CD1c-positive myeloid dendritic cell (primary cell): ENCODE measurements around the gene FCRL6.

Source experiments
- DNase-seq: peaks from one replicate; pipeline ENCODE4 v3.0.0-alpha.2; 2016; ENCODE audit errors: extremely low spot score

The FCRL6 gene

DNA sequence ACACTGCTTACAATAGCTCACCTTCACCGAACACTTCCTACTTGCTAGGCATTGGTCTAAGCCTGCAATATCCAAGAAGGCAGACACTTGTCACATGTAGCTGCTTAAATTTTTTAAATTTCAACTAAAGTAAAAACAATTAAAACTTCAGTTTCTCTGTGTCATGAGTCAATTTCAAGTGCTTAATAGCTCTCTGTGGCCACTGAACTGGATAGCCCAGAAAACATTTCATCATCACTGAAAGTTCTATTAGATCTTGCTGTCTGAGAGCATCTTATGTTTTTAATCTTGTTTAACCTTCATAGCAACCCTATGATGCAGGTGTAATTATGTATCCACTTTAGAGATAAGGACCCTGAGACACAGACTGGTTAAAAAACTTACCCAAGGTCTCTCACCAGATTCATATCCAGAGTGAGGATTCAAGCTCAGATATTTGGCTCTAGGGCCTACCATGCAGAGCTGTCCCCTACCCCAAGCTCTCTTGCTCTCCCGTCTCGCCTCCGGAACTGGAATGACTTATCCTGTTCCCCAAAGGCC, 2.6 kb upstream of the FCRL6 start:
- no peak for DNase-seq

DNA sequence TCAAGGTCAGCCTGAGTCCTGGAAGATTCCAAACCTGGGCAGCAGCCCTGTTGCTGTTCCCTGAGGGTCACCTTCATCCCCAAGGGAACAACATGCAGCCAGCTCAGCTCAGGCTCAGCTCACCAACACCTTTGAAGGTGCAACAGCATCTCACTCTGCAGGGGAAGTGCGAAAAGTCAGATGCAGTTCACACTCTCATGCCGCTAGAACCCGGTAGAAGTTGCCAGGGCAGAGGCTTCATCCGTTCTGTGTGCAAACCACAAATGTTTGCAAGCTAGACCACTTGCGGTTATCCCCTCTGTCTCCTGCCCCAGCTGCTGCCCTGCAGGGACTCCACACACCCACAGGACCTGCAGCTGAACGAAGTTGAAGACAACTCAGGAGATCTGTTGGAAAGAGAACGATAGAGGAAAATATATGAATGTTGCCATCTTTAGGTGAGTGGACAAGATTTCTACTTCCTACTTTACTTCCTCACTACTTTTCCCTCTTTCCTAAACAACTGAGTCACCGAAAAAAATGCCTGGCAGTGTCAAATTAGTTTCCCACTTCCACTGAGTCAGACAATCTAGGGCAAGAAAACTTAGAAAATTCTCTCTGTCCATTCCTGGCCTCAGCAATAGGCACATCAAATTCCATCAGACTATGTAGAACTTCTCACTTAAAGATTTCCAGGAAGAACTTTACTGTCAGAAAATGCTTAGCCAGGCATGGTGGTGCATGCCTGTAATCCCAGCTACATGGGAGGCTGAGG, 1.8 kb upstream of the FCRL6 start:
- DNase-seq: no peak

DNA sequence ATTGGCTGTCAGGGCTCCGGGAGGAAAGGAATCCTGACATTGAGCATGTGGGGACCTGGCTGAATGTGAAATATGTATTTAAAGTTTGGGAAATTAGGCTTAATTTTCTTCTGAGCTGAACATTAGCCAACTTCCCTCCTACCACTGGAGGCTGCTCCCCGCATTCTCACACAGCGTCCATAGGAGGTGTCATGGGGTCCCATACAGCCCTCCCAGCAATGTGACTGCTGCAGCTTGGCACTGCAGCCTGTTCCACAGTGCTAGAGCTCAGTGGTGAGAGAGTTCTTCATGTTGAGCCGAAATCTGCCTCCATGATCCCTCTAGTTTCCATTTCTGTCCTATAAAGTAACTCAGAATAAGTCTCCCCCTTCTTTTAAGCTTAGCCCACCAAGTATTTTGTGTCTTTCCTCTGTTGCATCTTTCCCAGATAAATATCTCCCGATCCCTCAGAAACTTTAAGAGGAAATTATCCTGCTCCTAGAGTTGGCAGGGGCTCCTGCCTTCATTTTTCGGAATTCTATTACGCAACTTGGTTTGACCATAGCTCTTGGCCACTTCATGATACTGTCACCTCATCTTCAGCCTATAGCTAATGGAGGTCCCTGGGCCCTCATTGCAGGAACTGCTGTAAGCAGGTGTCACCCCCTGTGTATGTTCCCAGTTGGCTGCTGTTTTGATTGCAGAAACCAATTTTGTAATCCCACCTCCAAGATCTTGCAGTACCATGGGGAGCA, 2.0 kb downstream of the FCRL6 start:
- no peak for DNase-seq

DNA sequence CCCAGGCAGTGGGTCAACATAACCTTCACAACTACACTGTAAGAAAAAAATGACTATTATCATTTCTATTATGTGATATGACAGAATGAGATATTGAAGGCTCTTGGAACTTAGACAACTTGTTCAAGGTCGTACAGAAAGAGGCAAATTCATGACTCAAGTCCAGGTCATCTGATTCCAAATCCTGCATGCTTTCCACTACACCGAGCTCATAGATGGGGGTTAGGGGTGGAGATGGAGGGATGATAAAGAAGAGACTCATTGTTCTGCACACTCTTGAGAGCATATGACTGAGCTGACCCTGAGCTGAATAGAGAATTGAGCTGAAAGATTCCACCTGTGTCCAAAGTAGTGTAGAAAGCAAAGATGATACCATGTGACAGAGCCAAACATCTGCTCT, 2.8 kb downstream of the FCRL6 start:
- no peak for DNase-seq

DNA sequence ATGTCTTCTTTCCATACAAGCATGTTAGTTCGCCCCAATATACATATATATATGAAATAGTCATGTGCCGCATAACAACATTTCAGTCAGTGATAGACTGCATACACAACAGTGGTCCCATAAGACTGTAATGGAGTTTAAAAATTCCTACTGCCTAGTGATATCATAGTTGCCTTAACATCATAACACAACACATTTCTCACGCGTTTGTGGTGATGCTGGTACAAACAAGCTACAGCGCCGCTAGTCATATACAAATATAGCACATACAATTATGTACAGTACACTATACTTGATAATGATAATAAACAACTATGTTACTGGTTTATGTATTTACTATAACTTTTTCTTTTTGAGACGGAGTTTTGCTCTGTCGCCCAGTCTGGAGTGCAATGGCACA, 13.8 kb downstream of the FCRL6 start:
- no peak for DNase-seq

DNA sequence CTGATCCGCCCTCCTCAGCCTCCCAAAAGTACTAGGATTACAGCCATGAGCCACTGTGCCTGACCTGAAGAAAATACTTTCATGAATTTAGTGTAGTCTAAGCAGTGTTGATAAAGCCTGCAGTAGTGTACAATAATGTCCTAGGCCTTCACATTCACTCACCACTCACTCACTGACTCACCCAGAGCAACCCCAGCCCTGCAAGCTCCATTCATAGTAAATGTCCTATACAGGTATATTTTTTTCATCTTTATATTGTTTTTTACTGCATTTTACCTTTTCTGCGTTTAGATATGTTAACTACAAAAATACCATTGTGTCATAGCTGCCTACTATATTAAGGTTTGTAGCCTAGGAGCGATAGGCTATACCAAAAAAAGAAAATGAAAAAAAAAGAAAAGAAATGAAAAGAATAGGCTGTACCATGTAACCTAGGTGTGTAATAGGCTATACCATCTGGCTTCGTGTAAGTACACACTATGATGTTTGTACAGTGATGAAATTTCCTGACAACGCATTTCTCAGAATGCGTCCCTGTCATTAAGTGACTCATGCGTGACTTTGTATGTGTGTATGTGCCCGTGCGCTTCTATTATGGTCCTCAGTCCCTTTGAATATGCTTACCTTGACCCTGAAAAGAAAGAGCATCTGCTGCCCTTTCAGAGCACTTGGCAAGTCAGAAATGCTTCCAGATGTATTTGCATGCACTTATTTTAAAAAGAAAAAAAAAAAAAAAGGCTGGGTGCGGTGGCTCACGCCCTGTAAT, 15.3 kb downstream of the FCRL6 start:
- no peak for DNase-seq

DNA sequence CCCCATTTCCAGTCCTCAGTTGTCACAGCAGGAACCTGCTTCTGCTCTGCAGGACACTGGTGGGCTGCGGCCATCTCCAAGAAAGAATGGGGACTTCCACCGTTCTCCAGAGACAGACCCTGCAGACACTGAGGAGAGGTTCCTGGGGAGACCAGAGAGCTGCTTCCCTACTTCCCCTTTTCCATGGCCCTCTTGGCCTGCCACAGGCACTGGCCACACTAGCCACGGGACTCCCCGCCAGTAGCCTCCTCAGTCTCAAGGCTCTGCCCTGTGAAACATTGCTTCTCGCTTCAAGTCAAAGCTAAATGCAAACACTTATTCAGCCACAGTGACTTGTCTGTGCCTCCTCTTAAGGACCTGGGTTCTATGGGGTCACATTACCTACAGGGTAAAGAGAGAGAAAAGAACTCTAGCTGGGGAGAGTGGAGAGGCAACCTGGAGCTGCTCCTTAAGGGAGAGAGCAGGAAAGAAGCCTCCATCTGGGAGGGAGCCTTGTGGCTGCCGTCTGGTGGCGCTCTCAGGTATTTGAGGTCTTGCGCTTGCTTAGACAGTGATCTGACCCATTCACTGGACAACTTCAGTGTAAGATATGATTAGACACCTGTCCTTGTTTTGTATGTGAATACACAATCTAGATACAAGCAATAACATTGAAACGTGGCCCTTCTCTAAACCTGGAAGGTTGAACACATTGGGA, 19.2 kb downstream of the FCRL6 start:
- DNase-seq: peak; percentile 57

DNA sequence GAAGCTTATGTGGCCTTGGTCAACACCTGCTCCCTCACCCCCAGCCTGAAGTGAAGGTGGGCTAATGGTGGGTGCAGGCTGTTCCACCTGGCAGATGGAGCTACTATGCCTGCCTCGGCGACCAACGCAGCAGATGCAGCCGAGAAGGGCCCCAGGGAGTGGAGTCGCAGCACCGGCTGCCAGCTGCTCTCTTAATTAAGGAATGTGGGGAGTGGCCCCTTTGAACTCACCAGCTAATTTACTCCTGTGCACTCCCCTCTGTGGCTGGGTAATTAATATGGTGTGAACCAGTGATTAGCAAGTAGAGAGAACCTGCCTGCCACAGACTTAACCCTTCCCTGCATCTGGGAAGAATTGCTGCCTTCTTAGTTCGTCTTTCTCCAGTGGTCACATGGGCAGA, 21.2 kb downstream of the FCRL6 start:
- no peak for DNase-seq

DNA sequence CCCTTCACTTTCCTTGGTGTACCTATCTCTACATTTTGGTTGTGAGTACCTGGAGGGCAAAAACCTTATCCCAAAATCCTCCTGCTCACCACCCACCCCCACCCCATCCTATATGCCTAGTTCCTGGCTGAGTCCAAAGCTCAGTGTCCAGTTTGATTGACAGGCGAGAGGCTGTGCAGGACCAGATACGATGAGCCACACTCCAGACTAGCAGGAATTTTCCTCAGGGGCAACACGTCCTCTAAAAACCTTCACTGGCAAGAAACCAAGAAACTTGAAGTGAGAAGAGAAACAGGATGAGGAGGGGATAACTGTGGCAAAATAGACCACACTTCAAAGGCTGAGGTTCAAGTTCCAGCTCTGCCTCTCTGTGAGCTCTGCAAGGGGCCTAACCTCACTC, 23.4 kb downstream of the FCRL6 start:
- no peak for DNase-seq

DNA sequence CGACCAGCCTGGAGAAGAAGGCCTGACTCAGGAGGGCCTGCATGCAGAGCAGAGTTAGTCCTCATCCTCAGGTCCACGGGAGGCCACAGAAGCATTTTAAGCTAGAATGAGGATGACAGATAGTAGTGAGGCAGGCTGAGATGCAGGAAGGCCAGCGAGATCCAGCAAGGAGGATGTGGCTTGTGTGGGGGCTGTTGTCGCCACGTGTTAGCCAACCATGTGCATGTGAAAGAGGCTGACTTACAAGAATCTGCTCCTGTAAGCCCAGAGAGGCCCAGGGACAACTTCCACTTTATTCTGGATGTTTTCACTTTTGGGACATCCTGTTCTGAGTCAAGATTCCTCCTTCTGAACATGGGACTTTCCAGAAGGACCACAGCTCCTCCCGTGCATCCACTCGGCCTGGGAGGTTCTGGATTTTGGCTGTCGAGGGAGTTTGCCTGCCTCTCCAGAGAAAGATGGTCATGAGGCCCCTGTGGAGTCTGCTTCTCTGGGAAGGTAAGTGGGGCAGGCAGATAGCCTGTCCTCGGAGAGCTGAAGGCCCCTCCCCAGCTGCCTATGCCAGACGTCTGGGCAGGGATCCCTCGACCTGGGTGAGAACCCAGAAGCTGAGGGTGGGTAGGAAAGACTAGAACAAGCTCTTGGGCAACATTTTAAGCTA, 24.4 kb downstream of the FCRL6 start, which contains the start of gene SLAMF8:
Gene SLAMF8, plus strand, starts transcription at position 433 of the 661 bp plus-strand sequence. Its CDS starts 26 bp downstream, at position 459.
- DNase-seq: peak; percentile 95

DNA sequence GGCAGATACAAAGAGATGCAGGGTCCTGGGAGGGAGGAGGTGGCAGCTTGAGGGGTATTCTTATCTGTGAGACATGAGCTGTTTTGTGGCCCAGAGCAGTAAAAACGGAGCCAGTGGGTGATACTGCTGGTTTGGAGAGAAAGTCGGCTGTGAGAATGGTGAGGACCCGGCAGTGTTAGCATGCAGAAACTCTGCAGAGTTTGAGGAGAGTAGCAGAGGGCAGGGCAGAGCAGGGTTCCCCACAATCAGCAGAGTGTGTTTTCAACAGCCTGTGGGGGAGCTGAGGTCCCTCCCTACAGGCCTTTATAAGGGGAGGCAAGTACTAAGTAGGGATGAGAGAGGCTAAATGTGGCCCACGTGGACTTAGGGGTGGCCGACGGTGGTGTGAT, 24.9 kb downstream of the FCRL6 start:
- DNase-seq: no peak

DNA sequence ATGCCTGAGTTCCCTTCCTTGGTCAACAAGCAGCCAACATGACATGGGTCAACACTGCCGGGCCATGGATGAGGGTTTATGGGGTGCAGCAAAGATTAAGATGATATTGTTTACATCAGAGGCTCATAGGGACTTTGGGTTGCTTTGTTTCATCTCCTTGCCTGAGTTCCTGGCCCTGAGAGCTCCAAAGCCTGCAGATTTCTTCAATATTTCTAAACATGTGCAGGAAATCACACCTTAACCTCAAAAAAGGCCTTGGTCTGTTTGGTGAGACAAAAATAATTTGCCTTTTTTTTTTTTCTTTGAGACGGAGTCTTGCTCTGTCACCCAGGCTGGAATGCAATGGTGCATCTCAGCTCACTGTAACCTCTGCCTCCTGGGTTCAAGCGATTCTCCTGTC, 25.4 kb downstream of the FCRL6 start:
- no peak for DNase-seq

DNA sequence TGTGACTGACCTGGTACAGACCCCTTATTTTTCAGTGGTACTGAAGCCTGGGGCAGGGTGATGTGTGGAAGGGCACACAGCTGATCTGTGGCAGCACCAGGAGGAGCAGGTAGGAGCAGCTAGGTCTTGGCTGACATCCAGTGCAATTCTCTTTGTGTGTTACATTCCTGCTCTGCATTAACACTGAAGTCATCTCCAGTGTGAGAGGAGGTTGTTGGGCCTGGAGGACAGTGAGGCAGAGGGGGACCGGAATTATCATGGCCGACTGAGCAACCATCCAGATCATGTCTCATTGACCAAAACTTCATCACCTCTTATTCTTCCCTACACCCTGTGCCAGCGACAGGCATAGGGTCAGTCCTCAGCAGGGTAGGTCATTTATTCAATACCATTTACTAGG, 26.0 kb downstream of the FCRL6 start:
- no peak for DNase-seq

DNA sequence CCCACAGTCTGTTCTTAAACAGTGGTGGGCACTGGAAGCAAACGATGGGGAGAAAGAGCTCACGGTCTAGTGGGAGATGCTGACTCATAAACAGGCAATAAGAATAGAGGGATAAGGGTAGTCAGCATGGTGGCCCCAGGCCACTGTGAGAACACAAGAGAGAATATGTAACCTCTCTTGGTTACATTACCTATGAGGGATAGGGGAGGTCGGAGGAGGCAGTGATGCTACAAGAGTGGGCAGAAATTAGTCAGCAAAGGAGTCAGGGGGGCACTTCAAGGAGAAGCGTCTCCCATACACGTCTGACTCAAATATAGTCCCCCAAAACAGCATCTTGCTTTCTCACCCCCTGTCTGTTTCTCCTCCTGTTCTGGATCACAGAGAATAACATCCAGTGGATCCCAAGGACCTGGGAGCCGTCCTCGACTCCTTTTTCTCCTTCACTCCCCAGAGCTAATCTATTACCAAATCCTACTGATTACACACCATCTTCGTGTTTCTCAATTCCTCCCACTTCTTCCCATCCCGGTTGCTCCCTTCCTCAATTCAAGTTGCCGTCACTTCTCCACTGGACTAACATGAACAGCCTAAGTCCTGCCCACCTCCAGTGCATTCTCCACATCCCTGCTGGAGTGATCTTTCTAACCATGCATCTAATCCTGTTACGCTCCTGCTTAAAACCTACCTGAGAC, 26.6 kb downstream of the FCRL6 start:
- DNase-seq: peak; percentile 91

DNA sequence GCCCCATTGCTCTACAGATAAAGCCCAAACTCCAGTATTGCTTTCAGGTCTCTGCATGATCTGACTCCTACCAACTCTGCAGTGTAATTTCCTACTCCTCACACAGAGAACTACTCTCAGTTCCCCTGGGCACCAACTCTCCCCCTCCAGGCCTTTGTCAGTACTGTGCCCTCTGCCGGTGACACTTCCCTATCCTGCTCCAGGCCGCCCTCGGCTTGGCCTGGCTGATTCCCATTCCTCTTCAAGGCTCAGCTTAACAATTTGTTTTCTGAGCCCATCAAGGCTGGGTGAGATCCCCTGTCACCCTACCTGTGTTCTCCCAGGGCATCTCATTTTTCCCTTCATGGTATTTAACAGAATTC, 27.1 kb downstream of the FCRL6 start:
- peak; percentile 89 for DNase-seq

DNA sequence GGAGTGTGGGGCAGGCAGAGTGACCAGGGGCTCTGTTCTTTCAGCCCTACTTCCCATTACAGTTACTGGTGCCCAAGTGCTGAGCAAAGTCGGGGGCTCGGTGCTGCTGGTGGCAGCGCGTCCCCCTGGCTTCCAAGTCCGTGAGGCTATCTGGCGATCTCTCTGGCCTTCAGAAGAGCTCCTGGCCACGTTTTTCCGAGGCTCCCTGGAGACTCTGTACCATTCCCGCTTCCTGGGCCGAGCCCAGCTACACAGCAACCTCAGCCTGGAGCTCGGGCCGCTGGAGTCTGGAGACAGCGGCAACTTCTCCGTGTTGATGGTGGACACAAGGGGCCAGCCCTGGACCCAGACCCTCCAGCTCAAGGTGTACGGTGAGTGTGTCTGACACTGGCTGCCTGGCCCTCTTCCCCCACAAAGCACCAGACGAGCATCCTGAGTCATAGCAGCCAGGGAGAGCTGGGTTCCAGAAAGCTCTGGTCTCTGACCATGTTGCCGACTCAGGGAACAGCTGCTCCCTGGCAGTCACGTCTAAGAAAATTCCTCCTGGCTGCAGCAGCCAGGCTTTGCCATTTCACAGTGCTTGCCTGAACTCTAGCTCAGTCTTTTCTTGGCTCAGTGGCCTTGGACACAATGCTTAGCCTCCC, 27.8 kb downstream of the FCRL6 start:
- no peak for DNase-seq

DNA sequence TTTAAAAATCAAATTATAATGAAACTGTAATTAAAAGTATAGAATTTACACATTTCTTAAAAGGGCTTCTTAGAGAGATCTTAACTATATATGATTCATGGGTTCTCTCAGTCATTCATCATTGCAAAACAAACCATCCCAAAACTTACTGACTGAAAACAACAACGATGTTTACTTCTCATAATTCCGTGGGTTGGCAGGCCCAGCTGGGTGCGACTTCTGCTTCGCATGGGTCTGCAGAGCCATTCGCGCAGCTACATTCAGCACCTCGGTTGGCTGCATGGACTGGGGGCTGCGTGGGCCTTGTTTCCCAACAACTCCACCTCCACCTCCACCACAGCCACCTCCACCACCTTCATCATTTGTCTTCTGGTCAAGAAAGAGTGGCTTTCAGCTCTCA, 28.6 kb downstream of the FCRL6 start:
- peak; percentile 79 for DNase-seq

DNA sequence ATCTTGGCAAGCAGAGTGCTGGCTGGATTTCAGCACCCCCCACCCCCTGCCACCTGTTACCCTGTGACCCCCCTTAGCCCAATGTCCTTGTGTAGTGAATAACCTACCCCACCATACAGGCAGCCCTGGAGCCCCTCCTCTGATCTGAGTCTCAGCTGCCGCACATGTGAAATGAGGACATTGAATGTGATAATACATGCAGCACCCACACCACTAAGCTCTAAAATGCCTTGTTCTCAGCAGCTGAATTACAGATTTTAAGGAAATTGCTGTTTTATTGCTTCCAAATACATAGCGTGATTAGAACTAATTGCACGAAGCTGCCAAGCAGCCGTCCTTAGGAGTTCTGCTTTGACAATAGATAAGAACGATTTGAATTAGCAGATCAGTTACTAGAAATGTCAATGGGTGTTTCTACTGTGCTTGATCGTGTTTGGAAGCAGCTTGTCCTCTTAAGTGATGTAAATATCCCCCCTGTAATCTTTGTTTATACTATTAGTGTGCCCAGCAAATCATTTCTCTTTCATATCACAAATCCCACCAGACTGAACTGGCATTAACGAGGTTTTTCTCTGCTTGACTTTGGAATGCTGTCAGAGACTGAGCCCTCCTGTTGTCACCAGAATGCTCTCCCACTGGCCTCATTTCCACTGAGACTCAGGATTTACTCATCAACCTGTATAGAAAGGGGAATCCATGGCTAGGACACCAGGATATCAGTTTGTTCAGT, 29.4 kb downstream of the FCRL6 start:
- DNase-seq: no peak

DNA sequence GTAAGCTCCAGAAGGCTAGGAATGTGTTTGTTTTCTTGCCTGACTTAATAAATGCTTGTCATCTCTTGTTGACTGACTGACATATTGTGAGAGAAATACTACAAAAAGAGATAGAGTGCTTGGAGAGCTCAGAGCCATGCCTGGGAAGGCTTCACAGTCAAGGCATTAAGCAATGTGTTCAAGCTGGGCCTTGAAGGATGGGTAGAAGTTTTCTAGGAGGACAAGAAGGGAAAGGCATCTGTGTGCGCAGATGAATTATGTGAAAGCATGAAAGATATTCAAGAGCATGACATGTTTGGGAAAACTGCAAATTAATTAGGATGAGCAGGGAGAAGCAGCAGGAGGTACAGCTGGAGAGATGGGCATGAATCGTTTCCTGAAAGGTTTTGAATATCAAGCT, 30.1 kb downstream of the FCRL6 start:
- DNase-seq: no peak
